HCT116 (cell line): ENCODE measurements around the gene NEK5. TPM values are rescaled to one million over a fixed set of nuclear protein-coding genes. Genes with fewer than 3 reads are reported as not detected.
A peak's percentile ranks its signal among the peaks of the same experiment; 100 is the strongest.

ENCODE experiments used
- ATAC-seq: fragments of 200-7000 bp; cut with Tn5 transposase; 2 replicates; pipeline ENCODE4 v1.9.1; 2020; ENCODE audit warnings: mild to moderate bottlenecking, moderate library complexity
- BruUV-seq: library from RNA; stranded (reverse); fragments of 400-500 nt; replicated peaks from 2 replicates; lab custom pipeline; 2021; lab: Mats Ljungman, UMichigan
- CTCF ChIA-PET: fragments of 300-600 bp; sonication (Branson Sonifier 250); formaldehyde crosslinking; loops from one replicate; lab custom pipeline; 2021; ENCODE audit warnings: antibody characterized with exemption; lab: Charles Lee
- POLR2A ChIA-PET: fragments of 300-600, 350-600 bp; sonication (Branson Sonifier 250); formaldehyde crosslinking; loops from one replicate; lab custom pipeline; 2021; ENCODE audit warnings: antibody characterized with exemption; lab: Charles Lee
- RAD21 ChIA-PET, 2 experiments: fragments of 300-600 bp; sonication (Branson Sonifier 250); formaldehyde crosslinking; loops; one replicate each; lab custom pipeline; 2023; ENCODE audit warnings: low total read pairs in 2 of 2; ENCODE audit not compliant: uncharacterized antibody in 2 of 2, unreplicated experiment in 2 of 2, low non-redundant PET in 1 of 2; lab: Charles Lee
- DNase-seq: peaks from one replicate; pipeline ENCODE4 v3.0.0-alpha.2; 2010; ENCODE audit warnings: low read depth, low spot score
- H2AFZ ChIP-seq: fragments of 200-600 bp; shearing (Covaris generic), sonication (generic); 2 replicates; pipeline ENCODE4 v1.6.1; 2017; ENCODE audit warnings: low read depth, mixed run types, mixed read lengths, antibody characterized with exemption, low read length; ENCODE audit not compliant: poor library complexity, severe bottlenecking
- H3K27ac ChIP-seq: 2 replicates; pipeline ENCODE4 v1.5.1; 2012; ENCODE audit warnings: low read depth, low read length
- H3K27me3 ChIP-seq: fragments of 200-600 bp; sonication (generic); 2 replicates; pipeline ENCODE4 v1.6.1; 2016; ENCODE audit warnings: mixed run types, low read length, mixed read lengths; ENCODE audit not compliant: insufficient read depth
- H3K36me3 ChIP-seq, 2 experiments: fragments of 200-500 bp in 1 of 2; fragments of 200-600 bp in 1 of 2; sonication (Bioruptor generic) in 1 of 2; sonication (generic) in 1 of 2; 2 replicates each; pipeline versions ENCODE4 v1.5.1 to v1.6.1; 2014 to 2016; ENCODE audit warnings: low read length in 2 of 2, inconsistent platforms in 1 of 2, mixed read lengths in 1 of 2, mixed run types in 1 of 2; ENCODE audit not compliant: insufficient read depth in 2 of 2, control insufficient read depth in 1 of 2
- H3K4me1 ChIP-seq, 2 experiments: fragments of 200-600 bp in 1 of 2; sonication (generic) in 1 of 2; 2 replicates each; pipeline versions ENCODE4 v1.5.1 to v1.6.1; 2012 to 2017; ENCODE audit warnings: low read length in 2 of 2, inconsistent platforms in 1 of 2, mild to moderate bottlenecking in 1 of 2, mixed read lengths in 1 of 2, mixed run types in 1 of 2, moderate library complexity in 1 of 2; ENCODE audit not compliant: insufficient read depth in 2 of 2, control insufficient read depth in 1 of 2
- H3K4me2 ChIP-seq: fragments of 200-600 bp; sonication (generic); 2 replicates; pipeline ENCODE4 v1.6.1; 2017; ENCODE audit warnings: mixed run types, low read length, mixed read lengths
- H3K4me3 ChIP-seq, 2 experiments: fragments of 200-600 bp in 1 of 2; sonication (generic) in 1 of 2; replicated peaks in 1 of 2; 2 replicates each; pipeline ENCODE4 v1.5.1; 2011 to 2016; ENCODE audit warnings: low read length in 2 of 2, control low read depth in 1 of 2, low read depth in 1 of 2, mild to moderate bottlenecking in 1 of 2, mixed read lengths in 1 of 2, mixed run types in 1 of 2
- H3K79me2 ChIP-seq: fragments of 200-600 bp; sonication (generic); 2 replicates; pipeline ENCODE4 v1.6.1; 2017; ENCODE audit warnings: mild to moderate bottlenecking, mixed run types, low read length, moderate library complexity, mixed read lengths; ENCODE audit not compliant: insufficient read depth
- H3K9ac ChIP-seq: fragments of 200-600 bp; sonication (generic); 2 replicates; pipeline ENCODE4 v1.6.1; 2016; ENCODE audit warnings: low read length, mixed read lengths
- H3K9me2 ChIP-seq: fragments of 200-600 bp; sonication (generic), shearing (Covaris generic); 2 replicates; pipeline ENCODE4 v1.6.1; 2017; ENCODE audit warnings: mixed run types, mild to moderate bottlenecking, moderate library complexity; ENCODE audit not compliant: insufficient read depth
- H3K9me3 ChIP-seq, 2 experiments: fragments of 200-500 bp in 1 of 2; fragments of 200-600 bp in 1 of 2; sonication (Bioruptor generic) in 1 of 2; sonication (generic) in 1 of 2; 2 replicates each; pipeline ENCODE4 v1.6.1; 2014 to 2017; ENCODE audit warnings: low read length in 2 of 2, mixed read lengths in 2 of 2, inconsistent platforms in 1 of 2, low read depth in 1 of 2, mild to moderate bottlenecking in 1 of 2, mixed run types in 1 of 2, moderate library complexity in 1 of 2; ENCODE audit not compliant: control insufficient read depth in 1 of 2, insufficient read depth in 1 of 2
- H4K20me1 ChIP-seq: fragments of 200-600 bp; sonication (generic), shearing (Covaris generic); 2 replicates; pipeline ENCODE4 v1.6.1; 2017; ENCODE audit warnings: mixed run types, mild to moderate bottlenecking, moderate library complexity; ENCODE audit not compliant: insufficient read depth
- CBX3 ChIP-seq: IDR thresholded peaks from 2 replicates; pipeline ENCODE4 v1.6.1; 2012; ENCODE audit warnings: low read depth
- CTCF ChIP-seq, 3 experiments: fragments of 200-600 bp in 1 of 3; sonication (generic) in 1 of 3; IDR thresholded peaks in 2 of 3; conservative IDR thresholded peaks in 1 of 3; 2 replicates each; pipeline ENCODE4 v1.5.1; 2012 to 2017; ENCODE audit warnings: low read depth in 2 of 3, low read length in 2 of 3, antibody characterized with exemption in 1 of 3, borderline replicate concordance in 1 of 3, control low read depth in 1 of 3, mild to moderate bottlenecking in 1 of 3, mixed read lengths in 1 of 3, mixed run types in 1 of 3, moderate library complexity in 1 of 3; ENCODE audit not compliant: insufficient read depth in 1 of 3
- EGR1 ChIP-seq: IDR thresholded peaks from 2 replicates; pipeline ENCODE4 v1.6.1; 2012; ENCODE audit warnings: low read depth
- ELF1 ChIP-seq: IDR thresholded peaks from 2 replicates; pipeline ENCODE4 v1.6.1; 2012; ENCODE audit warnings: low read depth, borderline replicate concordance
- EZH2 ChIP-seq: fragments of 200-600 bp; sonication (generic); IDR thresholded peaks from 2 replicates; pipeline ENCODE4 v1.6.1; 2017; ENCODE audit warnings: antibody characterized with exemption, mixed run types
- EZH2phosphoT487 ChIP-seq: fragments of 200-600 bp; IDR thresholded peaks from 2 replicates; pipeline ENCODE4 v1.6.1; 2018; ENCODE audit warnings: antibody characterized with exemption, borderline replicate concordance
- JUND ChIP-seq: IDR thresholded peaks from 2 replicates; pipeline ENCODE4 v1.6.1; 2012
- MAX ChIP-seq: IDR thresholded peaks from 2 replicates; pipeline ENCODE4 v1.6.1; 2012
- YY1 ChIP-seq: IDR thresholded peaks from 2 replicates; pipeline ENCODE4 v1.6.1; 2011; ENCODE audit warnings: low read length, low read depth, moderate library complexity, mild to moderate bottlenecking; ENCODE audit not compliant: insufficient replicate concordance; ENCODE audit errors: extremely low read depth
- ZFX ChIP-seq: fragments of 450-650 bp; IDR thresholded peaks from 2 replicates; pipeline ENCODE4 v1.6.1; 2017
- ZNF274 ChIP-seq: fragments of 200-500 bp; sonication (Bioruptor generic); IDR thresholded peaks from 2 replicates; pipeline ENCODE4 v1.6.1; 2014; ENCODE audit warnings: mild to moderate bottlenecking, low read depth, low read length, inconsistent platforms
- intact Hi-C: fragments of 100-400 bp; cut with micrococcal nuclease; formaldehyde crosslinking; loops from 2 replicates; pipeline ENCODE4 v1.10.0; 2022
- total RNA-seq: library from RNA; stranded (reverse); gene quantifications from one replicate; pipeline ENCODE4 v1.2.1, GENCODE V29; 2021; ENCODE audit not compliant: unreplicated experiment
- TF ChIP-seq, protein P1 (sequence below): IDR thresholded peaks from 2 replicates; pipeline ENCODE4 v1.6.1; 2012
- TF ChIP-seq, protein P2 (sequence below): IDR thresholded peaks from 2 replicates; pipeline ENCODE4 v1.6.1; 2012; ENCODE audit warnings: low read depth

NEK5 gene
- total RNA-seq, 1 experiment from 2014 or later: 1.5 TPM

- no peak for TF ChIP-seq CTCF (IDR thresholded peaks at IDR 0.05 in 2 of 3, conservative IDR thresholded peaks at IDR 0.05 in 1 of 3; ENCODE audit: borderline replicate concordance in 1 of 3, insufficient read depth in 1 of 3, low read depth in 2 of 3, low read length in 2 of 3)
- peak; percentile 16; the same call in 1 of the 2 replicates for TF ChIP-seq MAX
- TF ChIP-seq EGR1: peak; percentile 84
Observed at GRCh38 chr13:52011632-52012511, 117.0 kb downstream of the NEK5 start, which contains the start of gene ALG11 (continued).

GRCh38 chr13:52010890-52011631 is 117.8 kb downstream of the NEK5 start, which contains the start of gene ATP7B:
TSS of gene ATP7B (minus strand) at chr13:52011450. CDS start at chr13:52011337, 113 bp downstream.
- peak within 1 kb of the TSS; percentile 64 to 100 for H3K4me3 ChIP-seq
- H3K9me2 ChIP-seq: no peaks in the 10 kb centered on the region
- ATAC-seq (peak; percentile 28), DNase-seq (no peak)
- peak within 1 kb of the TSS; percentile 67 for H3K9ac ChIP-seq
- peaks cover 34% of the 10 kb centered on the region for H3K79me2 ChIP-seq
- H3K4me1 ChIP-seq: peaks cover 10 to 14% of the 10 kb centered on the region in 2 experiments
- intact Hi-C loops: loop anchor here (5.0 kb wide), 1 partner anchor 441 kb away; the partner anchor contains the start of gene VPS36
- no peaks in the 10 kb centered on the region for H3K9me3 ChIP-seq
- no peaks in the 10 kb centered on the region; a peak in 1 of 4 replicates for H3K36me3 ChIP-seq
- POLR2A ChIA-PET: no interaction called here
- no peaks in the 10 kb centered on the region for H4K20me1 ChIP-seq
- no peaks in the 10 kb centered on the region for H3K27me3 ChIP-seq
- peak within 1 kb of the TSS; percentile 89 for H3K4me2 ChIP-seq
- no peak within 1 kb of the TSS for H2AFZ ChIP-seq
- H3K27ac ChIP-seq: peak within 1 kb of the TSS; percentile 44
- CTCF ChIA-PET: no interaction called here
- TF ChIP-seq ZNF274 (no peak), ZFX (no peak), YY1 (no peak), EZH2phosphoT487 (no peak), MAX (no peak), JUND (no peak), EZH2 (no peak), ELF1 (no peak), CBX3 (no peak)
- TF ChIP-seq, protein P1, sequence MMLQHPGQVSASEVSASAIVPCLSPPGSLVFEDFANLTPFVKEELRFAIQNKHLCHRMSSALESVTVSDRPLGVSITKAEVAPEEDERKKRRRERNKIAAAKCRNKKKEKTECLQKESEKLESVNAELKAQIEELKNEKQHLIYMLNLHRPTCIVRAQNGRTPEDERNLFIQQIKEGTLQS: no peak
- TF ChIP-seq, protein P2, sequence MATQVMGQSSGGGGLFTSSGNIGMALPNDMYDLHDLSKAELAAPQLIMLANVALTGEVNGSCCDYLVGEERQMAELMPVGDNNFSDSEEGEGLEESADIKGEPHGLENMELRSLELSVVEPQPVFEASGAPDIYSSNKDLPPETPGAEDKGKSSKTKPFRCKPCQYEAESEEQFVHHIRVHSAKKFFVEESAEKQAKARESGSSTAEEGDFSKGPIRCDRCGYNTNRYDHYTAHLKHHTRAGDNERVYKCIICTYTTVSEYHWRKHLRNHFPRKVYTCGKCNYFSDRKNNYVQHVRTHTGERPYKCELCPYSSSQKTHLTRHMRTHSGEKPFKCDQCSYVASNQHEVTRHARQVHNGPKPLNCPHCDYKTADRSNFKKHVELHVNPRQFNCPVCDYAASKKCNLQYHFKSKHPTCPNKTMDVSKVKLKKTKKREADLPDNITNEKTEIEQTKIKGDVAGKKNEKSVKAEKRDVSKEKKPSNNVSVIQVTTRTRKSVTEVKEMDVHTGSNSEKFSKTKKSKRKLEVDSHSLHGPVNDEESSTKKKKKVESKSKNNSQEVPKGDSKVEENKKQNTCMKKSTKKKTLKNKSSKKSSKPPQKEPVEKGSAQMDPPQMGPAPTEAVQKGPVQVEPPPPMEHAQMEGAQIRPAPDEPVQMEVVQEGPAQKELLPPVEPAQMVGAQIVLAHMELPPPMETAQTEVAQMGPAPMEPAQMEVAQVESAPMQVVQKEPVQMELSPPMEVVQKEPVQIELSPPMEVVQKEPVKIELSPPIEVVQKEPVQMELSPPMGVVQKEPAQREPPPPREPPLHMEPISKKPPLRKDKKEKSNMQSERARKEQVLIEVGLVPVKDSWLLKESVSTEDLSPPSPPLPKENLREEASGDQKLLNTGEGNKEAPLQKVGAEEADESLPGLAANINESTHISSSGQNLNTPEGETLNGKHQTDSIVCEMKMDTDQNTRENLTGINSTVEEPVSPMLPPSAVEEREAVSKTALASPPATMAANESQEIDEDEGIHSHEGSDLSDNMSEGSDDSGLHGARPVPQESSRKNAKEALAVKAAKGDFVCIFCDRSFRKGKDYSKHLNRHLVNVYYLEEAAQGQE: no peak
- RAD21 ChIA-PET: no interaction called here
- no TSS peak for BruUV-seq
